ENCODE data around the gene SPEG.

- TF ChIP-seq CTCF (conservative IDR thresholded peaks at IDR 0.05), result no peak
- no peak for TF ChIP-seq ZFX (IDR thresholded peaks at IDR 0.05)
Measured at GRCh38 chr2:219415580-219416234, 18.9 kb upstream of the SPEG start.

Data from C4-2B (cell line).